Liver (tissue), 9 donors: ENCODE data around the gene PCYT2. TPM values are rescaled to one million over a fixed set of nuclear protein-coding genes. Genes with fewer than 3 reads are reported as not detected.

Experiments
- DNase-seq: peaks from one replicate; pipeline ENCODE4 v3.0.0-alpha.2; 2017; ENCODE audit warnings: low spot score
- H3K27ac ChIP-seq, 2 donors: one replicate each; pipeline ENCODE4 v1.7.0; 2013; ENCODE audit warnings: inconsistent platforms in 2 of 2, low read length in 2 of 2, control low read depth in 1 of 2, low read depth in 1 of 2, mild to moderate bottlenecking in 1 of 2
- H3K27me3 ChIP-seq, 4 donors: one replicate each; pipeline versions ENCODE4 v1.6.1 to v1.7.0; 2013; ENCODE audit warnings: low read length in 3 of 4, inconsistent platforms in 1 of 4, mild to moderate bottlenecking in 1 of 4, moderate library complexity in 1 of 4; ENCODE audit not compliant: control insufficient read depth in 4 of 4, insufficient read depth in 4 of 4
- H3K36me3 ChIP-seq, 4 donors: one replicate each; pipeline versions ENCODE4 v1.6.1 to v1.7.0; 2013; ENCODE audit warnings: low read length in 3 of 4, mild to moderate bottlenecking in 3 of 4, low read depth in 1 of 4, moderate library complexity in 1 of 4; ENCODE audit not compliant: control insufficient read depth in 4 of 4, insufficient read depth in 3 of 4
- H3K4me1 ChIP-seq, 4 donors: one replicate each; pipeline versions ENCODE4 v1.6.1 to v1.7.0; 2013; ENCODE audit warnings: low read length in 3 of 4, mild to moderate bottlenecking in 3 of 4, moderate library complexity in 1 of 4; ENCODE audit not compliant: control insufficient read depth in 4 of 4, insufficient read depth in 4 of 4
- H3K4me3 ChIP-seq, 3 donors: one replicate each; pipeline versions ENCODE4 v1.6.1 to v1.7.0; 2013; ENCODE audit warnings: low read length in 3 of 3, control low read depth in 1 of 3, low read depth in 1 of 3, mild to moderate bottlenecking in 1 of 3
- H3K9ac ChIP-seq, 2 donors: one replicate each; pipeline ENCODE4 v1.7.0; 2013; ENCODE audit warnings: low read length in 2 of 2, mild to moderate bottlenecking in 2 of 2, moderate library complexity in 2 of 2, control low read depth in 1 of 2, low read depth in 1 of 2
- H3K9me3 ChIP-seq, 4 donors: one replicate each; pipeline versions ENCODE4 v1.6.1 to v1.7.0; 2013; ENCODE audit warnings: low read length in 3 of 4; ENCODE audit not compliant: control insufficient read depth in 4 of 4
- GABPA ChIP-seq, 2 donors: IDR thresholded peaks in 1 of 2; conservative IDR thresholded peaks in 1 of 2; 2 replicates each; pipeline ENCODE4 v1.6.1; 2016; ENCODE audit warnings: antibody characterized with exemption in 2 of 2, mild to moderate bottlenecking in 1 of 2, moderate library complexity in 1 of 2
- HNF4G ChIP-seq: IDR thresholded peaks from 2 replicates; pipeline ENCODE4 v1.6.1; 2016; ENCODE audit warnings: antibody characterized with exemption
- NR2F2 ChIP-seq: IDR thresholded peaks from 2 replicates; pipeline ENCODE4 v1.6.1; 2016; ENCODE audit warnings: antibody characterized with exemption
- RAD21 ChIP-seq, 2 donors: IDR thresholded peaks; 2 replicates each; pipeline ENCODE4 v1.6.1; 2016; ENCODE audit warnings: antibody characterized with exemption in 2 of 2, mild to moderate bottlenecking in 2 of 2
- WGBS: extraction: QIAGEN DNeasy Blood & Tissue Kit; methylation state at CpG from one replicate; pipeline ENCODE4 v1.1.7; 2013; 5-methylcytosine and 5-hydroxymethylcytosine counted together
- polyA plus RNA-seq, 2 donors: library from polyadenylated mRNA; stranded (reverse) in 1 of 2; unstranded in 1 of 2; fragments of 200-250 nt in 1 of 2; fragments of >200 nt in 1 of 2; fragmentation: Nextera tagmentation in 1 of 2; extraction: Ambion mirVana in 1 of 2; gene quantifications; one replicate each; pipeline versions ENCODE4 v1.2.1 to v1.2.3, GENCODE V29; 2013 to 2015
- total RNA-seq, 2 donors: library from RNA; depleted of rRNA; stranded (reverse); fragments of >200 nt; gene quantifications; one replicate each; pipeline ENCODE4 v1.2.3, GENCODE V29; 2014
- TF ChIP-seq, protein P1 (sequence below): IDR thresholded peaks from 2 replicates; pipeline ENCODE4 v1.6.1; 2016; ENCODE audit warnings: antibody characterized with exemption
- TF ChIP-seq, protein P2 (sequence below): IDR thresholded peaks from 2 replicates; pipeline ENCODE4 v1.6.1; 2016; ENCODE audit warnings: antibody characterized with exemption
- TF ChIP-seq, protein P3 (sequence below): IDR thresholded peaks from 2 replicates; pipeline ENCODE4 v1.6.1; 2016; ENCODE audit warnings: antibody characterized with exemption
- donor health status: healthy.
- donor health status: healthy.
- donor health status: healthy.
- donor health status: healthy.
- donor health status: healthy.

Gene PCYT2
- total and polyA plus RNA-seq, 4 donors, result 63.9 to 101 (median 88.4) TPM

DNA sequence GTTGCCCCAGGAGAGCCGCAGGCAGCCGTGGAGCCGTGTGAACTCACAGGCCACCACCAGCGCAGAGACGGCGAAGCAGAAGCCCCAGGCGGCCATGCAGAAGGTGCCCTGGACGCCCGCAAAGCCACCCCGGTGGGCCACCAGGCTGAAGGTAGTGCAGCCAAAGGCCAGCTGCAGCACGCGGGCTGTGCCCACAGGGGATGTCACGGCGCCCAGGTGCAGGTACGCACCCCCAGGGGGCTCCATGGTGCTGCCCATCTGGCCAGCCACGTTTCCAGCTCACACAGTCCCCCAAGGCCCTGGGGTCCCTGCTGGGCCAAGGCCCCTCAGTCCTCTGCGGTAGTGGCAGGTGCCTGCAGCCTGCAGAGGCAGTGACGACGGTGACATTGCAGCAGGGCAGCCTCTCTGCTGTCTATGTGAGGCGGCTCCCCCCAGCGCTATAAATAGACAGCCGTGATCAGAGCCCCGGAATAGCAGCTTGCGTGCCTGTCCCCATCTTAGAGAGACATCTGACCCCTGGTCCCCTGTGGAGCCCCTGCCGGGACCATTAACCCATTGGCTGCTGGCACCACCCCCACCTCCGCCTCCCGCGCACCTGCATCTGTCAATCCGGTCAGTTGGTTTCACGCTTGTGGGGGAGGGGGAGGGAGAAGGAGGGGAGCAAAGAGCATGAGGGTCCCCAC is 30.4 kb upstream of the PCYT2 start:
- DNase-seq, result no peak
- H3K9me3 ChIP-seq, result no peaks in the 10 kb centered on the region
- no peaks in the 10 kb centered on the region for H3K27me3 ChIP-seq
- TF ChIP-seq, protein P1, sequence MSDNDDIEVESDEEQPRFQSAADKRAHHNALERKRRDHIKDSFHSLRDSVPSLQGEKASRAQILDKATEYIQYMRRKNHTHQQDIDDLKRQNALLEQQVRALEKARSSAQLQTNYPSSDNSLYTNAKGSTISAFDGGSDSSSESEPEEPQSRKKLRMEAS, result no peak
- no peak for TF ChIP-seq GABPA (IDR thresholded peaks at IDR 0.05 in 1 of 2, conservative IDR thresholded peaks at IDR 0.05 in 1 of 2)
- TF ChIP-seq, protein P2, sequence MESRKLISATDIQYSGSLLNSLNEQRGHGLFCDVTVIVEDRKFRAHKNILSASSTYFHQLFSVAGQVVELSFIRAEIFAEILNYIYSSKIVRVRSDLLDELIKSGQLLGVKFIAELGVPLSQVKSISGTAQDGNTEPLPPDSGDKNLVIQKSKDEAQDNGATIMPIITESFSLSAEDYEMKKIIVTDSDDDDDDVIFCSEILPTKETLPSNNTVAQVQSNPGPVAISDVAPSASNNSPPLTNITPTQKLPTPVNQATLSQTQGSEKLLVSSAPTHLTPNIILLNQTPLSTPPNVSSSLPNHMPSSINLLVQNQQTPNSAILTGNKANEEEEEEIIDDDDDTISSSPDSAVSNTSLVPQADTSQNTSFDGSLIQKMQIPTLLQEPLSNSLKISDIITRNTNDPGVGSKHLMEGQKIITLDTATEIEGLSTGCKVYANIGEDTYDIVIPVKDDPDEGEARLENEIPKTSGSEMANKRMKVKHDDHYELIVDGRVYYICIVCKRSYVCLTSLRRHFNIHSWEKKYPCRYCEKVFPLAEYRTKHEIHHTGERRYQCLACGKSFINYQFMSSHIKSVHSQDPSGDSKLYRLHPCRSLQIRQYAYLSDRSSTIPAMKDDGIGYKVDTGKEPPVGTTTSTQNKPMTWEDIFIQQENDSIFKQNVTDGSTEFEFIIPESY, result no peak
- H3K4me1 ChIP-seq, result peaks cover 3 to 9% (median 4%) of the 10 kb centered on the region in 4 donors
- H3K9ac ChIP-seq, result no peak overlapping the region
- 58% methylated on average over 30 of the region's 30 CpGs for WGBS
- H3K4me3 ChIP-seq, result no peak overlapping the region
- no peak overlapping the region for H3K27ac ChIP-seq
- no peaks in the 10 kb centered on the region for H3K36me3 ChIP-seq

DNA sequence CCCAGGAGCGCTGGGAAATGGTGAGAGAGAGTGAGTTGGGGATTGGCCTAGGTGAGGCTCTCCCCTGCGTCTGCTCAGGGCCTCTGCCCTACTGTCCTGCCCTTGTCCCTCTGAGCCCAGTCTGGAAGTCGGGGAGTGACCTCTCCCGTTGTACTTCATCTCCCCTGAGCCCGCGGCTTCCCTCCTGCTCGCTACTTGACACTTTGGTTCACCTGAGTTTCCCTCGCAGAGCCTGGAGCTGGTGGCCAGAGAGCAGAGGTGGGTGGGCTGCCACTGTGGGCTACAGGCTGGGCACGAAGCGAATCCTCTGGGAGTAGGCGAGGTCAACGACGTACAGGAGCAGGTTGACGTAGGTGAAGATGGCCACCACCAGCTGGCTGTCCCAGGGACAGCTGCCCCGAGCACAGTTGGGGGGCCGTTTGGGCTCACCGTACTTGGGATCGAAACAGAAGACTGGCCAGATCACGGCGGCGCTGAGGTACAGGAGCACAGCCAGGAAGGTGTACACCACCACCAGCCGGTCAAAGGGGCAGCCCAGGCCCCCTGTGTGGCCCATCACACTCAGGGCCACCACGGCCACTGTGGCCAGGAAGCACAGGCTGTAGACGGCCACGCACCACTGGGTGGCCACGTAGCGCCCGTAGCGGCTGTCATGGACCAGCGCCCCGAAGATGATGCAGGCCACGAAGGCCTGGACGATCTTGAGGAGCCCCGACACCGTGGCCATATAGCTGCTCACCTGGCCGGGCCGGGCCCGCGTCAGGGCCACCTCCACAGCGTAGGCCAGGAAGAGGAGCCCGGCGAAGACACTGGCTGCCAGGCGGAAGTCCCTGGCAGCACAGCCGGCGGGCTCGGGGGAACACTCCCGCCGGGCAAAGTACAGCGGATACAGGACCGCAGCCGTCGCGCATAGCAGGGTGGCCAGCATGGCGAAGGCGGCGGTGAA is 29.6 kb upstream of the PCYT2 start:
- no peak for DNase-seq
- WGBS, result 92% methylated on average over 56 of the region's 56 CpGs
- TF ChIP-seq HNF4G, result no peak
- TF ChIP-seq, protein P3, sequence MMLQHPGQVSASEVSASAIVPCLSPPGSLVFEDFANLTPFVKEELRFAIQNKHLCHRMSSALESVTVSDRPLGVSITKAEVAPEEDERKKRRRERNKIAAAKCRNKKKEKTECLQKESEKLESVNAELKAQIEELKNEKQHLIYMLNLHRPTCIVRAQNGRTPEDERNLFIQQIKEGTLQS, result no peak
- TF ChIP-seq, protein P2, result no peak
- TF ChIP-seq, protein P1, result no peak
- no peak for TF ChIP-seq RAD21 (IDR thresholded peaks at IDR 0.05)
- no peak for TF ChIP-seq NR2F2
- Histone ChIP-seq H3K27ac (no peak overlapping the region), H3K4me3 (no peak overlapping the region), H3K9me3 (no peaks in the 10 kb centered on the region), H3K36me3 (no peaks in the 10 kb centered on the region), H3K4me1 (peaks cover 6 to 10% (median 6%) of the 10 kb centered on the region in 4 donors), H3K27me3 (no peaks in the 10 kb centered on the region), H3K9ac (no peak overlapping the region)

DNA sequence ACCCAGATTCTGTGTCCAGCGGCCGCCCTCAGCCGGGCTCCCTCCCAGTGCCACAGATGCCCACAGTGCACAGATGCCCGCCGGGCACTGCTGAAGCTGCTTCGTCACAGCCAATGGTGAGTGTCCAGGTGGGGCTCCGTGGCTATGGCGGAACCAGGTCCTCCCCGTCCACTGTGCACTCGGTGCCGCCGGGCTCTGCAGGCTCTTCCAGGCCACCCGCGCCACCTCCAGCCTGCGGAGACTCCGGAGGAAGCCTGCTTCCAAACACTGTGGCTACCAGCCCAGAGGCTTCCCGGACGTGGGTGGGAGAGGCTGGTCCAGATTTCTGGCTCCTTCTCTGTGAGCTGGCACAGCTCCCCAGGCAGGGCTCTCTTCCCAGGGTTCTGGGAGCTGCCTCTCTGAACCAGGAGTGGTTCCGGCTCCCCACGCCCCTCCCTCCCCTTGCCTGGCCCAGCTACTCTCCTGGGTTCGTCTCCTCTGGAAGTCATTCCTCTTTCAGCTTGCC is 28.7 kb upstream of the PCYT2 start:
- Histone ChIP-seq H3K36me3 (no peaks in the 10 kb centered on the region), H3K9ac (no peak overlapping the region), H3K27ac (no peak overlapping the region), H3K27me3 (no peaks in the 10 kb centered on the region), H3K9me3 (no peaks in the 10 kb centered on the region), H3K4me1 (peaks cover 6 to 10% (median 6%) of the 10 kb centered on the region in 4 donors), H3K4me3 (no peak overlapping the region)
- no peak for DNase-seq
- TF ChIP-seq RAD21 (IDR thresholded peaks at IDR 0.05), result no peak
- WGBS, result 89% methylated on average over 21 of the region's 21 CpGs
